ENCODE data around the gene FSIP1. TPM values are rescaled to one million over a fixed set of nuclear protein-coding genes. Genes with fewer than 3 reads are reported as not detected.

FSIP1 gene
- total and polyA plus RNA-seq, 5 donors from 2014 or later = 0.08 to 1.1 (median 0.20) TPM

DNA sequence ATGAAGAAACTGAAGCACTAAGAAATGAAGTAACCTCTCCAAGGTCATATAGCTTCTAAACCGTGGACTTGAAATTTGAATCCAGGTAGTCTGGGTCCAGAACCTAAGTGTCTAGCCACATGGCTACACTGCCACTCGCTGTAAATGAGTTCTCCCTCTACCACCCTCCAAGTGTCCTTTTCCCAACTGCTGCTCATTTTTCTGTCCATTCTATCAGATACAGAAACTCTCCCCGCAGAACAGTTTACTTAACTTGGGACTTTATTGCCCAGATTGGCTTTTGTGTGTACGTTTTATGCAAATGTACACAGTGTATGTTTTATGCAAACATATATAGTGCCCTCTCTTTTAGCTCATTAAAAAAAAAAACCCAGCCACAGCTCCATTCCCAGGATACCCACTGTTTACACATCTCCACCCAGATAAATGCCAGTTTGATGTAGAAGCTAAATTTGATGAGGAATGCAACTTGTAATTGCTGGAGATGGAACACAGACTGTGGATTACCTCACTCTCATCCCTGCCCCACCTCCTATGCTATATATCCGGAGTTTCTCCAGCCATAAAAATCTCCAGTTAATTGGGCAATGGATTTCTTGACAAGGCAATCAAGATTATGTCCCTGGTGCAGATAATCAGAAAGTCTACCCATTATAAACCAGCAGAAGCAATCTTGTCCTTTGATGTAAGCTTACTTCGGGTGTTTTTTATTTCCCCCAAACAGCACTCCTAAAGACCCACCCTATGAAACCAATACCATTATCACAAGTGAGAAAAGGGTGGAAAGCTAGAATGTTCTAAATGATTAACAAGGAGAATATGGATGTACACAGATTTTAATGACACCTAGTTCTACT, 159.8 kb downstream of the FSIP1 start:
- Mint-ChIP-seq H3K27me3 (peaks cover 14% of the 10 kb centered on the region), H3K4me3 (peak overlapping the region in 1 of 4 donors; percentile 18), H3K27ac (peak overlapping the region; percentile 16 to 95 (median 27)), H3K36me3 (no peaks in the 10 kb centered on the region), H3K4me1 (peaks cover 27 to 52% (median 40%) of the 10 kb centered on the region in 4 donors), H3K9me3 (peaks cover 0 to 8% (median 1%) of the 10 kb centered on the region in 7 donors)
- Histone ChIP-seq H3K27me3 (ENCODE audit: control insufficient read depth, insufficient read depth, low read length) (no peaks in the 10 kb centered on the region), H3K27ac (ENCODE audit: insufficient read depth, low read length, poor library complexity, severe bottlenecking) (peak overlapping the region; percentile 63), H3K36me3 (ENCODE audit: control insufficient read depth, insufficient read depth, low read length) (no peaks in the 10 kb centered on the region), H3K4me1 (ENCODE audit: control insufficient read depth, insufficient read depth, low read length, poor library complexity, severe bottlenecking) (peaks cover 37% of the 10 kb centered on the region), H3K9me3 (ENCODE audit: control insufficient read depth in 2 of 2, low read length in 2 of 2) (no peaks in the 10 kb centered on the region), H3K4me3 (ENCODE audit: low read depth, low read length) (peak overlapping the region; percentile 14)
- ATAC-seq (ENCODE audit: low read depth in 2 of 2) (no peak), DNase-seq (no peak)

DNA sequence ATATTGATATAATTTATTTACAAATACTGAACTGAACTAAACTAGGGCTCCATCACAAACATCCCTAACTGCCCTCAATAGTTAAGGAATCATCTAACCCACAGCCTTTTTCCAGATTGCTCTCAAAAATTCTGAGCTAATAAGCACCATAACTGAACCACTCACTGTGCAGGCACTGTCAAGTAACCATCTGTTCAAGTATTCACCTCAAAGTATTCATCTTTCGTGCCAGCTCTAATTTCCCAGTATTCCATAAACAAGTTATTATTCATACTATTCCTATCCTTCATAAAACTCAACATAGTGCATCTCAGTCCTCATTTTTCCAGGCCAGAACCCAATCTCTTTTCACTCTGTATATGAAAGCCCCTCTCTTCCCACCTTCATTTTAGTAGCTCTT, 160.7 kb downstream of the FSIP1 start:
- Mint-ChIP-seq H3K27me3 (peaks cover 22% of the 10 kb centered on the region), H3K9me3 (peaks cover 0 to 8% (median 1%) of the 10 kb centered on the region in 7 donors), H3K27ac (peak overlapping the region in 1 of 3 donors; percentile 24), H3K36me3 (no peaks in the 10 kb centered on the region), H3K4me1 (peaks cover 27 to 44% (median 34%) of the 10 kb centered on the region in 4 donors), H3K4me3 (no peak overlapping the region)
- H3K4me3 ChIP-seq (ENCODE audit: low read depth, low read length) = no peak overlapping the region
- no peaks in the 10 kb centered on the region for H3K36me3 ChIP-seq (ENCODE audit: control insufficient read depth, insufficient read depth, low read length)
- no peak overlapping the region for H3K27ac ChIP-seq (ENCODE audit: insufficient read depth, low read length, poor library complexity, severe bottlenecking)
- H3K4me1 ChIP-seq (ENCODE audit: control insufficient read depth, insufficient read depth, low read length, poor library complexity, severe bottlenecking) = peaks cover 36% of the 10 kb centered on the region
- H3K27me3 ChIP-seq (ENCODE audit: control insufficient read depth, insufficient read depth, low read length) = no peaks in the 10 kb centered on the region
- ATAC-seq (ENCODE audit: low read depth in 2 of 2) (no peak), DNase-seq (no peak)
- H3K9me3 ChIP-seq (ENCODE audit: control insufficient read depth in 2 of 2, low read length in 2 of 2) = no peaks in the 10 kb centered on the region

DNA sequence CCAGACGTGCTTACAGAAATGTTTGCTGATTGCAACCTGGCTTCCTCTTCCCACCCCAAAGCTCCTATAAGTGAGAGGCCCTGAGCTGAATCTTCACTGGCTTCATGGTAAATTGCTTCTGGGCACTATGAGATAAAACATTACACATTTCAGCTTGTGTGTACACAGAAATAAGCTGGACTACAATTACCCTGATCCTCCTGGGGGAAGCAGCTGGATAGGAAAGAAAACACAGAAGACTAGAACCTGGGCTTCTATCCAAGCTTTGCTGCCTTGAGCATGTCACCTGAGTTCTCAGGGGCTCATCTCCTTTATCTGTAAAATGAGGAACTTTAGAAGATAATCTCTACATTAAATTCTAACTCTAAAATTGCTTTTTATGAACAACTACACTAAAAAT, 161.4 kb downstream of the FSIP1 start:
- no peak for ATAC-seq (ENCODE audit: low read depth in 2 of 2)
- Mint-ChIP-seq H3K4me1 (peaks cover 27 to 37% (median 33%) of the 10 kb centered on the region in 4 donors), H3K36me3 (no peaks in the 10 kb centered on the region), H3K27ac (no peak overlapping the region), H3K4me3 (no peak overlapping the region), H3K27me3 (peaks cover 22% of the 10 kb centered on the region), H3K9me3 (peaks cover 0 to 8% (median 1%) of the 10 kb centered on the region in 7 donors)
- Histone ChIP-seq H3K36me3 (ENCODE audit: control insufficient read depth, insufficient read depth, low read length) (no peaks in the 10 kb centered on the region), H3K4me3 (ENCODE audit: low read depth, low read length) (no peak overlapping the region), H3K27me3 (ENCODE audit: control insufficient read depth, insufficient read depth, low read length) (no peaks in the 10 kb centered on the region), H3K27ac (ENCODE audit: insufficient read depth, low read length, poor library complexity, severe bottlenecking) (no peak overlapping the region), H3K9me3 (ENCODE audit: control insufficient read depth in 2 of 2, low read length in 2 of 2) (no peaks in the 10 kb centered on the region), H3K4me1 (ENCODE audit: control insufficient read depth, insufficient read depth, low read length, poor library complexity, severe bottlenecking) (peaks cover 34% of the 10 kb centered on the region)
- DNase-seq = no peak

DNA sequence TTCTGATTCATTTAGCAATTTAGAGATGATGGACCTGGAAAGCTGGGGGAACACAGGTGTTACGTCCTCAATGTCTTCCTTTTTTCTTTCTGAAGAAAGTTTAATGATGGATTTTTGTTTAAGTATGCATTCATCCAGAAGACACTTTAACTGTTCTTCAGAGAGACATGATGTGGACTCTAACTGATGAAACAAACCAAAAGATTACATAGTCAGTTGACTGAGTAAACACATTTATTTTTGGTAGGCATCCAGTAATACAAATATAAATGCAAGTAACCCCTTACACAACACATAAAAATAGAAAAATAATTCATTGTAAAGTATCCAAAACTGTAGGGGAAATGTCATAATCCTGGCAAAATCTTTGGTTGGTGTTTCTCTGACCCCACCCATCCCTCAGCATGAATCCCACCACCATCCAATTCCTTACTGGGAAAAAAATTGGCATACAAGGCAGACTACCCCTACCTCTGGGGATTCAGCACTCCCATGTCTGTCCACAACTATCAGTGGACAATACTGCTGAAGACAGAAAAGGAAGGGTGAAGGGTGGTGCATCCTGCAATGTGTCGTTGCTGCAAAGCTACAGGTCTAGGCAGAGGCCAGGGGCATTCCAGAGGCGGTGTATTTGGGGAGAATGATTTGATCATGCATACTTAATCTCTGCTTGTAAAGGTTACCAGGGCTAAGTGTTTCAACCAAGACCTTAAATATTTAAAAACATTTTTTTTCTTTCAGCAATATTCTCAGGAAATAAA, 164.4 kb downstream of the FSIP1 start:
- ATAC-seq (ENCODE audit: low read depth in 2 of 2) = no peak
- Mint-ChIP-seq H3K9me3 (peaks cover 1 to 20% (median 8%) of the 10 kb centered on the region in 7 donors), H3K36me3 (no peaks in the 10 kb centered on the region), H3K4me3 (no peak overlapping the region), H3K4me1 (peaks cover 6 to 7% (median 7%) of the 10 kb centered on the region in 4 donors), H3K27me3 (peaks cover 25% of the 10 kb centered on the region), H3K27ac (no peak overlapping the region)
- H3K4me1 ChIP-seq (ENCODE audit: control insufficient read depth, insufficient read depth, low read length, poor library complexity, severe bottlenecking) = peaks cover 4% of the 10 kb centered on the region
- H3K27me3 ChIP-seq (ENCODE audit: control insufficient read depth, insufficient read depth, low read length) = no peaks in the 10 kb centered on the region
- no peak overlapping the region for H3K4me3 ChIP-seq (ENCODE audit: low read depth, low read length)
- no peak overlapping the region for H3K27ac ChIP-seq (ENCODE audit: insufficient read depth, low read length, poor library complexity, severe bottlenecking)
- peaks cover 0 to 4% of the 10 kb centered on the region in 2 experiments for H3K9me3 ChIP-seq (ENCODE audit: control insufficient read depth in 2 of 2, low read length in 2 of 2)
- H3K36me3 ChIP-seq (ENCODE audit: control insufficient read depth, insufficient read depth, low read length) = no peaks in the 10 kb centered on the region
- no peak for DNase-seq

DNA sequence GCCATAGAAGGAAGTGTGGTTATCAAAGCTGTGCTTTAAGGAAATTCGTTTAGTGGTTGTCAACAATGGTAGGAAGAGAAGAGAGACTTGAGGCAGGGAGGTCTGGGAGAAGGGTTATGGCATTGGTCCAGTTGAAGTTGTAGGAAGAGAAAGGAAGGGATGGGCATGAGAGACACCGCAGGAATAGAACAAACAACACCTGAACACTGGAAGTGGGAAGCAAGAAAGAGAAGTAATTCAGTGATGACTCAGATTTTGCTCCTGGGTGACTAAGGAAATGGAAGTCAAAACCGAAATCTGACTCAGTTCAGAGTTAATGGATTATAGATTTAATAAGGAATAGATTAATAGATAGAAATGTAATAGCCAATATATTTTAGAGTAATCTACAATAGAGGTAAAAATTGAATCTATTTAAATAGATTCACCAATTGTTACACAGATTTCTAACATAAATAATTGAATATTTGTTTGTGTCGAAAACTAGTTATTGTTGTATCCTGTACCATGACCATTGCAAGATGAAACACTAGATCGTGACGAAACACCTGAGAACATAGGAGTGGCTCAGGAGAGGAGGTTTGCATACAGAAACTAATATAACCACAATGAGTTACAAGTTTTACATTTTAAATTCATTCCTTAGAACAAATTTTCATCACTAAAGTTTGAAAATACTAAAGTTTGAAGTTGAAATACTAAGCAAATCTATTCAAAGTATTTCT, 165.7 kb downstream of the FSIP1 start:
- Mint-ChIP-seq H3K4me3 (no peak overlapping the region), H3K9me3 (peaks cover 1 to 31% (median 10%) of the 10 kb centered on the region in 7 donors)
- H3K27ac ChIP-seq (ENCODE audit: insufficient read depth, low read length, poor library complexity, severe bottlenecking) = no peak overlapping the region

DNA sequence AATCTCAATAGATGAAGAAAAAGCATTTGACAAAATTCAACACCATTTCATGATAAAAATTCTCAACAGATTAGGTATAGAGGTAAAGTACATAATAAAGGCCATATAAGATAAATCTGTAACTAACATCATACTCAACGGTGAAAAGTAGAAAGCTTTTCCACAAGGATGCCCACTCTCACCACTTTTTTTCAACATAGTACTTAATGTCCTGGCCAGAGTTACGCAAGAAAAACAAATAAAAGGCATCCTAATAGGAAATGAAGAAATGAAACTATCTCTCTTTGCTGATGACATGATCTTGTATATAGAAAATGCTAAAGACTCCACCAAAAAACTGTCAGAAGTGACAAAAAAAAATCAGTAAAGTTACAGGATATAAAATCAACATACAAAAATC, 168.8 kb downstream of the FSIP1 start:
- Mint-ChIP-seq H3K9me3 (peaks cover 1 to 38% (median 15%) of the 10 kb centered on the region in 7 donors), H3K4me3 (no peak overlapping the region), H3K27ac (no peak overlapping the region), H3K27me3 (peaks cover 18% of the 10 kb centered on the region), H3K36me3 (no peaks in the 10 kb centered on the region), H3K4me1 (no peaks in the 10 kb centered on the region)
- Histone ChIP-seq H3K4me3 (ENCODE audit: low read depth, low read length) (no peak overlapping the region), H3K27me3 (ENCODE audit: control insufficient read depth, insufficient read depth, low read length) (no peaks in the 10 kb centered on the region), H3K9me3 (ENCODE audit: control insufficient read depth in 2 of 2, low read length in 2 of 2) (peaks cover 18 to 32% of the 10 kb centered on the region in 2 experiments), H3K4me1 (ENCODE audit: control insufficient read depth, insufficient read depth, low read length, poor library complexity, severe bottlenecking) (no peaks in the 10 kb centered on the region), H3K27ac (ENCODE audit: insufficient read depth, low read length, poor library complexity, severe bottlenecking) (no peak overlapping the region), H3K36me3 (ENCODE audit: control insufficient read depth, insufficient read depth, low read length) (no peaks in the 10 kb centered on the region)
- DNase-seq = no peak
- no peak for ATAC-seq (ENCODE audit: low read depth in 2 of 2)

More for the DNA sequence above, 165.7 kb downstream of the FSIP1 start:
- Mint-ChIP-seq H3K4me1 (peaks cover 0 to under 1% (median 0%) of the 10 kb centered on the region in 4 donors), H3K36me3 (no peaks in the 10 kb centered on the region), H3K27me3 (peaks cover 25% of the 10 kb centered on the region), H3K27ac (no peak overlapping the region)
- ATAC-seq (ENCODE audit: low read depth in 2 of 2) (no peak), DNase-seq (no peak)
- no peaks in the 10 kb centered on the region for H3K36me3 ChIP-seq (ENCODE audit: control insufficient read depth, insufficient read depth, low read length)
- H3K27me3 ChIP-seq (ENCODE audit: control insufficient read depth, insufficient read depth, low read length) = no peaks in the 10 kb centered on the region
- no peaks in the 10 kb centered on the region for H3K4me1 ChIP-seq (ENCODE audit: control insufficient read depth, insufficient read depth, low read length, poor library complexity, severe bottlenecking)
- H3K4me3 ChIP-seq (ENCODE audit: low read depth, low read length) = no peak overlapping the region
- peaks cover 0 to 6% of the 10 kb centered on the region in 2 experiments for H3K9me3 ChIP-seq (ENCODE audit: control insufficient read depth in 2 of 2, low read length in 2 of 2)

DNA sequence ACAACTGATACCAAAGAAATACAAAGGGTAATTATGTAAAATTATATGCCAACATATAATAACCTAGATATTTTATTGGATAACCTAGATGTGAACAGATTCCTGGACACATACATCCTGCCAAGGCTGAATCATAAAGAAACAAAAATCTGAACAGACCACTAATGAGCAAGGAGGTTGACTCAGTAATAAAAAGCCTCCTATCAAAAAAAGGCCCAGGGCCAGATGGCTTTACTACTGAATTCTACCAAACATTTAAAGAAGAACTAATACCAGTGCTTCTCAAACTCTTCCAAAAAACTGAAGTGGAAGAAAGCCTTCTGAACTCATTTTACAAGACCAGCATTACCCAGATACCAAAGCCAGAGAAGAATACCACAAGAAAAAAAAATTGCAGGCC, 169.4 kb downstream of the FSIP1 start:
- no peak for ATAC-seq (ENCODE audit: low read depth in 2 of 2)
- peaks cover 2 to 38% (median 15%) of the 10 kb centered on the region in 7 donors for H3K9me3 Mint-ChIP-seq
- H3K27ac ChIP-seq (ENCODE audit: insufficient read depth, low read length, poor library complexity, severe bottlenecking) = no peak overlapping the region

More for the DNA sequence above, 169.4 kb downstream of the FSIP1 start:
- Mint-ChIP-seq H3K27me3 (peaks cover 23% of the 10 kb centered on the region), H3K4me3 (no peak overlapping the region), H3K27ac (no peak overlapping the region), H3K4me1 (no peaks in the 10 kb centered on the region), H3K36me3 (no peaks in the 10 kb centered on the region)
- Histone ChIP-seq H3K4me1 (ENCODE audit: control insufficient read depth, insufficient read depth, low read length, poor library complexity, severe bottlenecking) (no peaks in the 10 kb centered on the region), H3K27me3 (ENCODE audit: control insufficient read depth, insufficient read depth, low read length) (no peaks in the 10 kb centered on the region), H3K4me3 (ENCODE audit: low read depth, low read length) (no peak overlapping the region), H3K36me3 (ENCODE audit: control insufficient read depth, insufficient read depth, low read length) (no peaks in the 10 kb centered on the region), H3K9me3 (ENCODE audit: control insufficient read depth in 2 of 2, low read length in 2 of 2) (peaks cover 18 to 32% of the 10 kb centered on the region in 2 experiments)
- DNase-seq = no peak
